GM19467 (cell line): ENCODE measurements around the gene MPG.

Experiments
- ATAC-seq: cut with Tn5 transposase; IDR thresholded peaks from one replicate; pipeline ENCODE4 v1.9.1; 2021; ENCODE audit warnings: mild to moderate bottlenecking, moderate library complexity; ENCODE audit not compliant: unreplicated experiment

MPG gene

DNA sequence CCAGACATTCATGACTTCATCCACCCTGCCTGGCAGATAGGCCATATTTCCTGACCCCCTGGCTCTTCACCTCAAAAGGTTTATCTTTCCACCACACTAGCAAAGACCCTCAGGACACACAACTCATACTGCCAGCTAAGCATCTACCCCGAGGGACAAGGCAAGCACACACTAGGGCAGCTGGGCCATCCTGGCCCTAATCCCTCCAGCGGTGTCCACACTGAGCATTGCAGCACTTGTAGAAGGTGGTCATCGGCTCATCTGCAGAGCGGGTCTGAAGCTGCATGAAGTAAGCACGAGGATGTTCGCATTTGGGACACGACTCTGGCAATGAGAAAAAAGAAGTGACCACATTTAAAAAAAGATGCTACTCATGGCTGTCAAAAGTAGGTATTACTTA, 30.8 kb upstream of the MPG start:
- ATAC-seq = no peak

GRCh38 chr16:50769-51591, 27.0 kb upstream of the MPG start:
- no peak for ATAC-seq

- ATAC-seq = peak; percentile 93
These were observed 24.4 kb upstream of the MPG start, which contains the start of the genes POLR3K and SNRNP25 for GRCh38 chr16:53346-54236. Gene POLR3K, minus strand, starts transcription at chr16:53608. Its CDS starts 22 bp downstream, at chr16:53586. Gene SNRNP25, plus strand, starts transcription at chr16:53828. Its CDS starts 189 bp downstream, at chr16:54017.

DNA sequence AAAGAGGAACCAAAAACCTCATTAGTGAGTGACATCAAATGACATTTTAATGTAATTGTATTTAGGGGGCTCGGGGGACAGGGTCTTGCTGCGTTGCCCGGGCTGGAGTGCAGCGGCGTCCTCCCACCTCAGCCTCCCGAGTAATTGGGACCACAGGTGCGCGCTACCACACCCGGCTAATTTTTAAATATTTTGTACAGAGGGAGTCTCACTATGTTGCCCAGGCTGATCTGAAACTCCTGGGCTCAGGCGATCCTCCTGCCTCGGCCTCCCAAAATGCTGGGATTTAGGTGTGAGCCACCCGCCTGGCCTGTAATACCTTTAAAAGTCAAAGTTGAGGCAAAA, 23.8 kb upstream of the MPG start:
- ATAC-seq = no peak

GRCh38 chr16:55571-56136, 22.4 kb upstream of the MPG start:
- no peak for ATAC-seq

- no peak for ATAC-seq
These were observed 21.6 kb upstream of the MPG start for GRCh38 chr16:56231-56927.

DNA sequence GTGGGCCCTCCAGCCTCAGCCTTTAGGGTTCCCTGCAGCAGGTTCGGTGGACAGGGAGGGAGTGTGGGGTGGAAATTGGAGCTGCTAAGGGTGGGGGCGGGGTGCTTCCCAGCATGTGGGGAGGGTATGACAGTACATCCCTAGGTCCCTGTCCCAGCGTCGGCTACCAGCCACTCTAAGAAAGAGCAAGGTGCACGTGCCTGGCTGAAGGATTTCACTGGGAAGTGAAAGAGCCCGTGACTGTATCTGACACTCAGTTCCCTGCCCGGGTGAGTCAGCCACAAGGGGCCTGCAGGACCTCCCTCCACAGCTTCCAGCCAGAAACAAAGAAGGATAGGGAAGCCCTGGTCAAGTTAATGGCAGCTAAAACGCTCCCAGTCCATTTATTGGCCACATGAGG, 20.3 kb upstream of the MPG start:
- no peak for ATAC-seq

GRCh38 chr16:58491-59439, 19.3 kb upstream of the MPG start:
- ATAC-seq = no peak

GRCh38 chr16:59440-60059, 18.5 kb upstream of the MPG start:
- ATAC-seq = no peak

DNA sequence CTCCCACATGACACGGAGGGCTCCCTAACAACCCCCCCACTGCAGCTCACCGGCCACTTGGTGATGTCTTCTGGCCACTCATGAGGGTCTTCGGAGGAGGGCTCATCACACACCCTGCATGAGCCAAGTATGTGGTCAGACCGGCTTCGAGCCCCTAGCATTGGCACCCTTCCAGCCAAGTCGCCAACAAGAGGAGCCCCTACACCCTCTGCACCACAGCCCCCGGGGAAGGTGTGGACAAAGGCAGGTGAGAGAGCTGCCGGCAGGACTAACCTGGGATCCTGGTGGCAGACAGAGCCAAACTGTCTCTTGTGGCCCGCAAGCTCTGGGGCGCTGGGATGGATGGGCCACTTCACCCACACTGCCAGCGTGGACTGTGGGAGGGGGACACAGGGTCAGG, 17.9 kb upstream of the MPG start:
- ATAC-seq = no peak

DNA sequence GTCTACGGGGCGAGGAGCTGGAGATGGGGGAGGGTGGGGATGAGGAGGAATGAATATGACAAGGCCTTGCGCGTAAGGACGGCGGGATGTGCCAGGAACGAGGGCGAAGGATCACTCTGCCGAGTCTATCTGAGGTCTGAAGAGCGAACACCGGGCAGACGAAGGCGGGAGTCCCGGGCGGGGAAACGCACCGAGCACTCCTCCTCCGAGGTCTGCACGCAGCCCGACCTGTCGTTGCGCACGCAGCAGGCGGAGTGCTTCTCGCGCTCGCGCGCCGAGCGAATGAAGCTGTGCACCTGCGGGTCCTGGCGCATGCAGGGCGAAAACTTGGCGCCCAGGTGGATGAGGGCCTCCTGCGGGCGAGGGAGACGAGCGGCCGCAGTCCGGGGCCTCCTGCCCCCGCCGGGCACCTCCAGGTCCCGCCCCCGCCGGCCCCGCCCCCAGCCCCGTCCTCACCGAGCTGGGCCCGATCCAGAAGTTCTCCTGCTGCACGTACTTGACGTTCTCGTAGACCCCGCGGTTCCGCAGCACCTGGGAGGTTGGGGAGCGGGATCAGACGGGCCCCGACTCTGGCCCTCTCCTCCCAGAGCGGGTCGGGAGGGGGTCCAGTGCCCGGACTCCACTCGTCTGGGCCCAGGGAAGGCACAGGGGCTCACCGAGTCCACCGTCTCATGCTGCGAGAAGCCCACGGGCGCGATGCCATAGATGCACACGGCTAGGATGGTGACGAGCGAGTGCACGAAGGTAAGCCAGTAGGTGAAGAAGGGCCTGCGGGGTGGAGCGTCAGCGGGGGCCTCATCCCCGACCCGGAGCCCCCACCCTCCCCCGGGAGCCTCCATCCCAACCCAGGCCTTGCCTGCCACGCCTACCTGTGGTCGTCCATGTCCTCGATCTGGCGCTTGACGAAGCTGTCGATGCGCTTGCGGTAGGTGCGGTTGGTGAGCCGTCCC, 16.8 kb upstream of the MPG start:
- no peak for ATAC-seq

GRCh38 chr16:61879-62281, 16.1 kb upstream of the MPG start:
- no peak for ATAC-seq

DNA sequence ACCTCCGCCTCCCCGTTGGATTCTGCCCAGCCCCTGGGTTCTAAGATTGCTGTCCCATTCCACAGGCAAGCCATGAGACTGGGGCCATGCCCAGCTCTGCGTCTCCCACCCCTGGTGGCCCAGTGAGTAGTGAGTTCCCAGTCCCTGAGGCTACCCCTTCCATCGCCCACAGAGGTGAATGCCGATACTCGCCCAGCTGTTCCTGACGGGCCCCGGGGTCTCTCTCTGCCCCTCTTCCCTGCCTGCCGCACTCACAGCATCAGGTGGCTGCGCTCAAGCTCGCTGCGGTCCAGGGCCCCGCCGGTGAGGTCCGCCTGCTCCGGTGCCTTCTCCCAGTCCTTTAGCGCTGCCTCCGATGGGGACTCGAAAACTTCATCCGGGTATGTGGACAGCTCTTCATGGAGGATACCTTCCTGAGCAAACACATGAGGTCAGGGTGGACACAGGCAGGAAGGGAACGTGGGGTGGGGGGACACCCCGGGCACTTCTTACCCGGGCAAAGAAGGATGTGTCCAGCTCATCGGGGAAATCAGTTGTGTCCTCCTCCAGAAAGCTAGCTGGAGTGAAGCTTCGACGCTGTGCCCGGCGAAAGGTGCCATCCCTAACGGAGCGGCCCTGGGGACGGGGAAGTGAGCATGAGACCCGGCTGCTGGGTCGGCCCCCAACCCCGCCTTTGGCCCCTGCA, 15.6 kb upstream of the MPG start:
- no peak for ATAC-seq

DNA sequence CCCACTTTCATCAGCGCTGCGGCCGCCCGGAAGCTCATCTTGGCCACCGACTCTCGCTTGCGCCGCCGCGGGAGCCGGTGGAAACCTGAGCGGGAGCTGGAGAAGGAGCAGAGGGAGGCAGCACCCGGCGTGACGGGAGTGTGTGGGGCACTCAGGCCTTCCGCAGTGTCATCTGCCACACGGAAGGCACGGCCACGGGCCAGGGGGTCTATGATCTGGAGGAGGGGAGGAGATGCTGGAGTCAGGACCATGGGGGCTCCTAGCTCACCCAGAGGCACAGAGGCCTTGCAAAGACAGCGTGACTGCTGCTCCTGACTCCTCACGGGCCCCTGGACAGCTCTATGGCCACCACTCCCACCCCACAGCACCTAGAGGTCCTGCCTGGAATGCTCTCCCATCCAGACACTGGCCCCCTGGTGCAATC, 15.0 kb upstream of the MPG start:
- ATAC-seq = no peak

GRCh38 chr16:63466-63865, 14.6 kb upstream of the MPG start:
- ATAC-seq = no peak

DNA sequence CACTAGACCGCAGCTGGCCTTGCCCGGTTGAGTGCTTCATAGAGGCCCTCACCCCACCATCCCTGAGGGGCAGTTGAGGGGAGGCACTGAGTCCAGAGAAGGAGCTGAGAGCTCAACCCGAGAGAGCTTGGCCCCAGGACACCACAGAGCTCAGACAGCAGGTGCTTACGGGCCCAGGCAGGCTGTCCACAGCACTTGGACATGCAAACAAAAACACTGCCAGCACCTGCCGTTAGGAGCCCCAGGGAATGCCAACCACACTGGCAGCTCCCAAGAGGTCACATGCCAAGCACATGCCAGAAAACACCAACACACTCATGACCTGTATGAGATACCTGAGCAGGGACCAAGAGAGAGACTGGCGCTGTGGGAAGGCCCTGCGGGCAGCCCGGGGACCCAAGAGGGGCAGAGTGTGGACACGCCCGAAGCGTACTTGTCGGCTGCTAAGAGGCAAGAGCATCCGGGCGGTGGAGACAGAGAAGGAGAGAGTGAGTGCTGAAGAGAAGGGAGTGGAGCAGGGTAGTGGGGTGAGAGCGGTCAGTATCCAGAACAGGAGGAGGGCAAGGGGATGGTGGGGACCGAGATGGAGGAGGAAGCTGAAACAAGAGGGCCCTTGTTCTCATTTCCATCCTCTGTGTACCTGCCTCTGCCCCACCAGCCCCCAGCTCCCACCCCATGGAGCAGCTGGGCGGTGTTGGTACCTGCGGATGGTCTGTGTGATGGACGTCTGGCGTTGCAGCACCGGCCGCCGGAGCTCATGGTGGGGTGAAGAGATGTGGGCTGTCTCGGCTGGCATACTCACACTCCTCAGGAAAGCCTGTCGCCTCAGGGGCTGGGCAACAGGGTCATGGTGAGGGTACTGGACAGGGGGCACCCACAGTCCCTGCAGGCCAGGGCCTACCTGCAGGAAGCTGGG, 13.8 kb upstream of the MPG start:
- no peak for ATAC-seq

DNA sequence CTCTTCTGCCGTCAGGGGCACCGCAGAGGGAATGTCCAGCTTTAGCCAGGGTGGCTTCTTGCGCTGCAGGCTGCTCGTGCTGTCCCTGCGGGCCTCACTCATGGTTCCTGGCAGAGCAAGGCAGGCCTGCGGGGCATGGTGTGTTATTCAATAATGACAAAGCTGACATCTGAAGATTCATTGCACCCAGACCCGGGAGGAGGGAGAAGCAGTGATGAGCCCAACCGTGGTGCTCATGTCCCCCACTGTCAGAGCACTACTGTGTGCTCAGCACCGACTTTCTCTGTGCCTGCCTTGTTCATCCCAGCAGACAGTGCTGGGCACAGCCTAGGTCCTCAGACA, 13.1 kb upstream of the MPG start:
- ATAC-seq = no peak
